GM12878 (cell line): ENCODE results near the gene WNT9B. TPM values are rescaled to one million over a fixed set of nuclear protein-coding genes. Genes with fewer than 3 reads are reported as not detected.

Source experiments
- ATAC-seq: fragments of 200-7000 bp; cut with Tn5 transposase; 3 replicates; pipeline ENCODE4 v1.9.1; 2020; ENCODE audit warnings: mild to moderate bottlenecking, moderate library complexity
- BruUV-seq: library from RNA; stranded (reverse); fragments of 400-500 nt; replicated peaks from 2 replicates; lab custom pipeline; 2021; lab: Mats Ljungman, UMichigan
- CTCF ChIA-PET: fragments of 300-600 bp; sonication (Branson Sonifier 250); formaldehyde crosslinking; extraction: SDS; loops from one replicate; lab custom pipeline; 2021; ENCODE audit warnings: inconsistent platforms; lab: Yijun Ruan, JAX
- POLR2A ChIA-PET: fragments of 350-600 bp; formaldehyde crosslinking; extraction: SDS; loops from one replicate; lab custom pipeline; 2021; ENCODE audit warnings: inconsistent platforms; lab: Charles Lee
- RAD21 ChIA-PET: fragments of 300-600 bp; sonication (Branson Sonifier 250); formaldehyde crosslinking; loops from one replicate; lab custom pipeline; 2023; ENCODE audit warnings: antibody characterized with exemption; ENCODE audit not compliant: unreplicated experiment; lab: Charles Lee
- SMC1A ChIA-PET: fragments of 300-600 bp; sonication (Branson Sonifier 250); formaldehyde crosslinking; loops from one replicate; lab custom pipeline; 2023; ENCODE audit not compliant: unreplicated experiment, uncharacterized antibody; lab: Charles Lee
- DNase-seq: peaks from one replicate; pipeline ENCODE4 v3.0.0-alpha.2; 2011; ENCODE audit warnings: low read depth, low spot score
- FAIRE-seq: peaks from 3 replicates; lab custom pipeline; 2011; peaks lifted over from hg19 to GRCh38; lab: Jason Lieb, UNC
- H2AFZ ChIP-seq: 2 replicates; pipeline ENCODE4 v1.6.0; 2011; ENCODE audit warnings: low read depth, low read length, control low read depth; ENCODE audit not compliant: control insufficient read depth
- H3K27ac ChIP-seq: 2 replicates; pipeline ENCODE4 v1.5.1; 2011; ENCODE audit warnings: control low read depth; ENCODE audit not compliant: control insufficient read depth, insufficient read depth
- H3K27me3 ChIP-seq, 2 experiments: replicated peaks in 1 of 2; 2 replicates each; pipeline versions ENCODE4 v1.6.0 to v1.6.1; 2011; ENCODE audit warnings: low read length in 1 of 2; ENCODE audit not compliant: control insufficient read depth in 2 of 2, insufficient read depth in 2 of 2
- H3K36me3 ChIP-seq, 2 experiments: 2 replicates each; pipeline ENCODE4 v1.5.1; 2011; ENCODE audit warnings: low read length in 1 of 2; ENCODE audit not compliant: control insufficient read depth in 2 of 2, insufficient read depth in 2 of 2
- H3K4me1 ChIP-seq: 2 replicates; pipeline ENCODE4 v1.6.1; 2011; ENCODE audit warnings: mild to moderate bottlenecking, low read length, moderate library complexity, mixed read lengths; ENCODE audit not compliant: control insufficient read depth, insufficient read depth
- H3K4me2 ChIP-seq: 2 replicates; pipeline ENCODE4 v1.6.0; 2011; ENCODE audit warnings: control low read depth; ENCODE audit not compliant: control insufficient read depth, insufficient read depth
- H3K4me3 ChIP-seq: fragments of 200-600 bp; sonication (generic); 2 replicates; pipeline ENCODE4 v1.5.1; 2016
- H3K79me2 ChIP-seq: 2 replicates; pipeline ENCODE4 v1.6.0; 2011; ENCODE audit warnings: low read length; ENCODE audit not compliant: control insufficient read depth, insufficient read depth
- H3K9ac ChIP-seq: 2 replicates; pipeline ENCODE4 v1.8.0; 2011; ENCODE audit warnings: low read length, control low read depth, mixed read lengths; ENCODE audit not compliant: control insufficient read depth, insufficient read depth
- H3K9me3 ChIP-seq: replicated peaks from 3 replicates; pipeline ENCODE4 v1.5.1; 2011; ENCODE audit warnings: mild to moderate bottlenecking, low read length; ENCODE audit not compliant: control insufficient read depth, insufficient read depth
- H4K20me1 ChIP-seq: 2 replicates; pipeline ENCODE4 v1.6.0; 2011; ENCODE audit not compliant: control insufficient read depth, insufficient read depth
- CBX5 ChIP-seq: sonication (generic); IDR thresholded peaks from 2 replicates; pipeline ENCODE4 v1.6.1; 2016; ENCODE audit warnings: low read depth, moderate library complexity, mild to moderate bottlenecking, inconsistent platforms
- CTCF ChIP-seq, 3 experiments: IDR thresholded peaks in 2 of 3; conservative IDR thresholded peaks in 1 of 3; 2 replicates each; pipeline ENCODE4 v1.5.1; 2011; ENCODE audit warnings: low read depth in 3 of 3, low read length in 3 of 3, mild to moderate bottlenecking in 3 of 3, control low read depth in 2 of 3, moderate library complexity in 2 of 3, inconsistent platforms in 1 of 3, mixed read lengths in 1 of 3; ENCODE audit not compliant: control insufficient read depth in 2 of 3, insufficient read depth in 1 of 3; ENCODE audit errors: extremely low read depth in 1 of 3
- POU2F2 ChIP-seq: IDR thresholded peaks from 3 replicates; pipeline ENCODE4 v1.6.1; 2011; ENCODE audit warnings: low read depth, mild to moderate bottlenecking, low read length, borderline replicate concordance
- WGBS: methylation state at CpG from one replicate; pipeline ENCODE4 v1.1.6; 2016; ENCODE audit warnings: low lambda C conversion rate; ENCODE audit not compliant: insufficient replicate concordance, insufficient coverage; ENCODE audit errors: missing lambda C conversion rate; 5-methylcytosine and 5-hydroxymethylcytosine counted together
- in situ Hi-C: fragments of 300-500 bp; cut with MboI; formaldehyde crosslinking; loops from 9 replicates; pipeline ENCODE4 v1.14.3; 2018; ENCODE audit warnings: mixed read lengths
- intact Hi-C: fragments of 100-400 bp; cut with micrococcal nuclease; formaldehyde crosslinking; loops from one replicate; pipeline ENCODE4 v1.14.2; 2022; ENCODE audit not compliant: unreplicated experiment
- polyA plus RNA-seq, 11 experiments: library from polyadenylated mRNA; depleted of rRNA in 4 of 11; unstranded in 6 of 11; stranded (reverse) in 5 of 11; fragments of >200 nt; fragmentation: Nextera tagmentation in 4 of 11; fragmentation: Illumina TruSeq in 1 of 11; extraction: Ambion mirVana in 4 of 11; extraction: Trizol in 1 of 11; gene quantifications; 1 replicate in 1 of 11; 2 replicates in 10 of 11; pipeline versions ENCODE4 v1.2.1 to v1.2.3, GENCODE V29; 2011 to 2016; ENCODE audit warnings: inconsistent platforms in 2 of 11, missing spikeins in 2 of 11, low read depth in 1 of 11
- total RNA-seq, 4 experiments: library from RNA; depleted of rRNA in 3 of 4; stranded (reverse); fragments of >200 nt in 3 of 4; fragmentation: Illumina TruSeq in 1 of 4; extraction: Trizol in 1 of 4; gene quantifications; 2 replicates each; pipeline versions ENCODE4 v1.2.1 to v1.2.3, GENCODE V29; 2013 to 2021

Gene WNT9B
- total and polyA plus RNA-seq, 10 of the 15 experiments (the other 5 are each of a cell fraction or from before 2014, with no cell fraction given): not detected

DNA sequence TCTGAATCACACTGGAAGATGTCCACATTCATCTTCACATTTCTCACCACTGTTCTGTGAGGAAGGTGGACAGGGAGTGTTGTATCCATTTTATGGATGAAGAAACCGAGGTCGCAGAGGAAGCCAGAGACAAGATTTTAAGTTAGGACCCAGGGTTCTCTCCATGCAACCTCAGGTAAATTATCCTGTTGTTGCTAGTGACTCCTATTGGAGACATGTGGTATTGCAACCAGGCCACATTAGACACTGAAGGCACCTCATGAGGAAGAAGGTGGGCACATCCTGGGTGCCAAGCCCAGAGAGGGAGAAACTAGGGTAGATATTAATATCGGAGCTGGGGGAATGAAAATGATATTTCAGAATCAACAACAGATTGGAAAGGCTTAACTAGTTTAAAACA lies 8.5 kb upstream of the WNT9B start:
- H3K27ac ChIP-seq: no peak overlapping the region
- ATAC-seq: no peak
- ChIA-PET CTCF (interaction anchor here (0.9 to 1.7 kb wide), 3 partner anchors 12 to 98 kb away, joined by 3 to 5 read pairs (median 4); no protein-coding TSS in a partner anchor), POLR2A (interaction anchor here (0.6 kb wide), 1 partner anchor 37 kb away, joined by 5 read pairs; no protein-coding TSS in a partner anchor), RAD21 (no interaction called here), SMC1A (interaction anchor here (1.0 kb wide), 1 partner anchor 98 kb away, joined by 3 read pairs; no protein-coding TSS in a partner anchor)
- BruUV-seq: no TSS peak
- 0 out of 4 replicates have a peak, but pooled peaks cover 0 to 2% of the 10 kb centered on the region in 2 experiments for H3K27me3 ChIP-seq
- peaks cover 7% of the 10 kb centered on the region for H3K9me3 ChIP-seq
- TF ChIP-seq CBX5 (0 out of 2 replicates have a peak, but pooled peaks have one; percentile 62), POU2F2 (no peak), CTCF (IDR thresholded peaks at IDR 0.05 in 2 of 3, conservative IDR thresholded peaks at IDR 0.05 in 1 of 3; ENCODE audit: control insufficient read depth in 2 of 3, extremely low read depth in 1 of 3, insufficient read depth in 1 of 3, low read depth in 3 of 3, low read length in 3 of 3) (peak in 2 of 3 experiments; percentile 39 to 53; a peak in 3 of 6 replicates)
- FAIRE-seq: no peak
- no peak overlapping the region for H3K9ac ChIP-seq
- no peaks in the 10 kb centered on the region for H4K20me1 ChIP-seq
- WGBS: 66% methylated on average over 3 of the region's 3 CpGs
- no peaks in the 10 kb centered on the region for H3K4me1 ChIP-seq
- H3K4me3 ChIP-seq: no peak overlapping the region
- H3K79me2 ChIP-seq: no peaks in the 10 kb centered on the region
- in situ Hi-C loops: no loop called here
- no peak overlapping the region for H3K4me2 ChIP-seq
- no peaks in the 10 kb centered on the region for H3K36me3 ChIP-seq
- DNase-seq: no peak
- intact Hi-C loops: loop anchor here (10.0 kb wide), 1 partner anchor 68 kb away; no protein-coding TSS in a partner anchor
- H2AFZ ChIP-seq: no peak overlapping the region
